BE2C (cell line): ENCODE data around the gene SEZ6.

Experiments
- DNase-seq: peaks from one replicate; pipeline ENCODE4 v3.0.0-alpha.2; 2020
- H3K27me3 ChIP-seq: fragments of 250-450 bp; sonication (Bioruptor Pico); 2 replicates; pipeline ENCODE4 v1.5.1; 2020; ENCODE audit warnings: mild to moderate bottlenecking
- H3K36me3 ChIP-seq: fragments of 250-450 bp; sonication (Bioruptor Pico); 2 replicates; pipeline ENCODE4 v1.5.1; 2020; ENCODE audit warnings: mild to moderate bottlenecking
- H3K4me1 ChIP-seq: fragments of 250-450 bp; sonication (Bioruptor Pico); 2 replicates; pipeline ENCODE4 v1.5.1; 2020
- H3K4me3 ChIP-seq: 2 replicates; pipeline ENCODE4 v1.5.1; 2011; ENCODE audit warnings: low read depth, low read length
- H3K9me3 ChIP-seq: fragments of 250-450 bp; sonication (Bioruptor Pico); 2 replicates; pipeline ENCODE4 v1.5.1; 2020
- TF ChIP-seq, protein P1 (sequence below): IDR thresholded peaks from 2 replicates; pipeline ENCODE4 v1.5.1; 2012; ENCODE audit warnings: mild to moderate bottlenecking, low read depth, low read length

Gene SEZ6

DNA sequence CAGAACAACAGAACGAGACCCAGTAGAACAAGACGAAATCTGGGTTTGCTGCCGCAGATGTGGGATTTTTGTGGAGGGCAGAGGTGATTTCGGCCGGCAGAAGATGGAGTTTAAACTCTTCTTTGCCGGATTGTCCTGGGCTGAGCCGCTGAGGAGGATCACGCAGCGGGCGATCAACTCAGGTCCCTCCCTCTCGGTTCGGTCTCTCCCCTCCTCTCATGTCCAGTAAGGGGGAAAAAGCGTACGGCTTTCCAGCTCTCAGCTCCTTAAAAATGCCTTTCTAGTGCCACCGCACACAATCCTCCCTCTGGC lies 57.0 kb downstream of the SEZ6 start:
- Histone ChIP-seq H3K4me1 (peaks cover 5% of the 10 kb centered on the region), H3K4me3 (peak overlapping the region; percentile 81)

DNA sequence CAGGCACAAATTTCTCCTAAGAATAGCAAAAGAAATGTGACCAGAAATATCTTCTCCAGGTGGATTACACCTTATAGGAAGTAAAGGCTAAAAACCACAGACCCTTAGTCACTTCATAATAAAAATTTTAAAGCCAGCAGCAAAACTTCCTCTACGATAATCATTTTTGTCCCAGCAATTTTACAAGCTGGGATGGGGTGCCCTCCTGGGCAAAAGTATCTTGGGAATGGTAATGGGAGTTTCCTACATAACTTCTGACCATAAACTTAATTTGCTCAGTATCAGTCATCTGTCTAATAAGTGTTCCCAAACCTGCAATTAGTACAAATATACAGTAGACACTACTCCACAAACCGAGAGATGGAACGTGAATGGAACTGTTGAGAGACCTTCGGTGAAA lies 57.5 kb downstream of the SEZ6 start:
- peaks cover 5% of the 10 kb centered on the region for H3K4me1 ChIP-seq

More for the DNA sequence above, 57.0 kb downstream of the SEZ6 start:
- no peak for DNase-seq
- TF ChIP-seq, protein P1, sequence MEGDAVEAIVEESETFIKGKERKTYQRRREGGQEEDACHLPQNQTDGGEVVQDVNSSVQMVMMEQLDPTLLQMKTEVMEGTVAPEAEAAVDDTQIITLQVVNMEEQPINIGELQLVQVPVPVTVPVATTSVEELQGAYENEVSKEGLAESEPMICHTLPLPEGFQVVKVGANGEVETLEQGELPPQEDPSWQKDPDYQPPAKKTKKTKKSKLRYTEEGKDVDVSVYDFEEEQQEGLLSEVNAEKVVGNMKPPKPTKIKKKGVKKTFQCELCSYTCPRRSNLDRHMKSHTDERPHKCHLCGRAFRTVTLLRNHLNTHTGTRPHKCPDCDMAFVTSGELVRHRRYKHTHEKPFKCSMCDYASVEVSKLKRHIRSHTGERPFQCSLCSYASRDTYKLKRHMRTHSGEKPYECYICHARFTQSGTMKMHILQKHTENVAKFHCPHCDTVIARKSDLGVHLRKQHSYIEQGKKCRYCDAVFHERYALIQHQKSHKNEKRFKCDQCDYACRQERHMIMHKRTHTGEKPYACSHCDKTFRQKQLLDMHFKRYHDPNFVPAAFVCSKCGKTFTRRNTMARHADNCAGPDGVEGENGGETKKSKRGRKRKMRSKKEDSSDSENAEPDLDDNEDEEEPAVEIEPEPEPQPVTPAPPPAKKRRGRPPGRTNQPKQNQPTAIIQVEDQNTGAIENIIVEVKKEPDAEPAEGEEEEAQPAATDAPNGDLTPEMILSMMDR: no peak
- Histone ChIP-seq H3K36me3 (no peaks in the 10 kb centered on the region), H3K9me3 (no peaks in the 10 kb centered on the region), H3K27me3 (no peaks in the 10 kb centered on the region)

GRCh38 chr17:28947639-28948038 lies 58.2 kb downstream of the SEZ6 start:
- TF ChIP-seq, protein P1: no peak
- no peak overlapping the region; the same call in 1 of the 2 replicates for H3K4me3 ChIP-seq
- H3K27me3 ChIP-seq: no peaks in the 10 kb centered on the region
- peaks cover 9% of the 10 kb centered on the region for H3K36me3 ChIP-seq
- H3K9me3 ChIP-seq: no peaks in the 10 kb centered on the region
- no peak for DNase-seq
- H3K4me1 ChIP-seq: peaks cover under 1% of the 10 kb centered on the region

More for the DNA sequence above, 57.5 kb downstream of the SEZ6 start:
- TF ChIP-seq, protein P1: no peak
- Histone ChIP-seq H3K4me3 (peak overlapping the region; percentile 81), H3K36me3 (peaks cover 4% of the 10 kb centered on the region), H3K9me3 (no peaks in the 10 kb centered on the region), H3K27me3 (no peaks in the 10 kb centered on the region)
- no peak for DNase-seq

- H3K36me3 ChIP-seq: peaks cover 9% of the 10 kb centered on the region
- H3K4me1 ChIP-seq: no peaks in the 10 kb centered on the region; the same call in 1 of the 2 replicates
- DNase-seq: no peak
These were observed 59.6 kb downstream of the SEZ6 start for GRCh38 chr17:28946239-28946638.

GRCh38 chr17:28944862-28945741 lies 60.7 kb downstream of the SEZ6 start:
- peaks cover 9% of the 10 kb centered on the region for H3K36me3 ChIP-seq
- H3K4me3 ChIP-seq: no peak overlapping the region
- no peaks in the 10 kb centered on the region for H3K27me3 ChIP-seq
- TF ChIP-seq, protein P1: no peak
- no peak for DNase-seq
- H3K4me1 ChIP-seq: no peaks in the 10 kb centered on the region; the same call in 1 of the 2 replicates
- H3K9me3 ChIP-seq: no peaks in the 10 kb centered on the region

More at GRCh38 chr17:28946239-28946638, 59.6 kb downstream of the SEZ6 start:
- TF ChIP-seq, protein P1: no peak
- Histone ChIP-seq H3K27me3 (no peaks in the 10 kb centered on the region), H3K9me3 (no peaks in the 10 kb centered on the region), H3K4me3 (no peak overlapping the region)

GRCh38 chr17:28944343-28944742 lies 61.5 kb downstream of the SEZ6 start:
- Histone ChIP-seq H3K27me3 (no peaks in the 10 kb centered on the region), H3K36me3 (peaks cover 9% of the 10 kb centered on the region), H3K4me1 (no peaks in the 10 kb centered on the region; the same call in 1 of the 2 replicates), H3K9me3 (no peaks in the 10 kb centered on the region), H3K4me3 (no peak overlapping the region)
- DNase-seq: no peak
- TF ChIP-seq, protein P1: no peak
